HG03097 (cell line): ENCODE measurements around the gene LPCAT3.
"Not testable (repeated sequence)": the region's sequence is repeated elsewhere in the genome, so short reads cannot be mapped to it uniquely, and the experiment has no call there.

ENCODE experiments used
- ATAC-seq: cut with Tn5 transposase; IDR thresholded peaks from one replicate; pipeline ENCODE4 v1.9.1; 2021; ENCODE audit not compliant: unreplicated experiment, low FRiP score

The LPCAT3 gene

DNA sequence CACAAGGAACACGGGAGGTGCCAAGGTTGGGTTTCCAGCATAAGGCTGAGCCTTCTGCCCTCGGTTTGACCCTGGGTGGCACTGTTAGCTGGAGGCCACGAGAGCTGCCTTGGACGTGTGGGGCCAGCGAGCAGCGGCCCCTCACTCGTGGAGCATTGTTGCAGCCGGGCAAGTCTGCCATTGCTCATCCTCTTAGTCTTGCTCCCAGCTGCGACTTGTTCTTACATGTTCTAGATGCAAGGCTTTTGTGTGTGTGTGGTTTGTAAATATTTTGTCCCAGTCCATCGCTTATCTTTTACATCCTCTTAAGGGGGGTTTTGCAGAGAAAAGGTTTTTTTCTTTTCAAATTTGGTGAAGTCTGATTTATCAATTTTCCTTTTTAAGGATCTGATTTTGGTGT is 21.1 kb upstream of the LPCAT3 start:
- ATAC-seq, result no peak

- ATAC-seq, result no peak
Observed at GRCh38 chr12:7038591-7038990, 20.3 kb upstream of the LPCAT3 start.

DNA sequence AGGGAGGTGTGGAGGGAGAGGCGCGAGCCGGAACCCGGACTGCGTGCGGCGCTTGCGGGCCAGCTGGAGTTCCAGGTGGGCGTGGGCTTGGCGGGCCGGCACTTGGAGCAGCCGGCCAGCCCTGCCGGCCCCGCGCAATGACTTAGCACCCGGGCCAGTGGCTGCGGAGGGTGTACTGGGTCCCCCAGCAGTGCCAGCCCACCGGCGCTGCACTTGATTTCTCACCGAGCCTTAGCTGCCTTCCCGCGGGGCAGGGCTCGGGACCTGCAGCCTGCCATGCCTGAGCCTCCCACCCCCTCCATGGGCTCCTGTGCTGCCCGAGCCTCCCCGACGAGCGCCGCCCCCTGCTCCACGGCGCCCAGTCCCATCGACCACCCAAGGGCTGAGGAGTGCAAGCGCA is 19.1 kb upstream of the LPCAT3 start:
- not testable (repeated sequence) for ATAC-seq

- no peak for ATAC-seq
Observed at GRCh38 chr12:7035463-7035862, 17.2 kb upstream of the LPCAT3 start.

- ATAC-seq, result no peak
Observed at GRCh38 chr12:7034464-7034863, 16.2 kb upstream of the LPCAT3 start.

GRCh38 chr12:7032990-7033389 is 14.7 kb upstream of the LPCAT3 start:
- no peak for ATAC-seq

- no peak for ATAC-seq
Observed at GRCh38 chr12:7031306-7031705, 13.0 kb upstream of the LPCAT3 start.

GRCh38 chr12:7026854-7027253 is 8.6 kb upstream of the LPCAT3 start:
- ATAC-seq, result no peak

GRCh38 chr12:7023114-7023513 is 4.8 kb upstream of the LPCAT3 start:
- ATAC-seq, result no peak

GRCh38 chr12:7021956-7022355 is 3.7 kb upstream of the LPCAT3 start:
- no peak for ATAC-seq

DNA sequence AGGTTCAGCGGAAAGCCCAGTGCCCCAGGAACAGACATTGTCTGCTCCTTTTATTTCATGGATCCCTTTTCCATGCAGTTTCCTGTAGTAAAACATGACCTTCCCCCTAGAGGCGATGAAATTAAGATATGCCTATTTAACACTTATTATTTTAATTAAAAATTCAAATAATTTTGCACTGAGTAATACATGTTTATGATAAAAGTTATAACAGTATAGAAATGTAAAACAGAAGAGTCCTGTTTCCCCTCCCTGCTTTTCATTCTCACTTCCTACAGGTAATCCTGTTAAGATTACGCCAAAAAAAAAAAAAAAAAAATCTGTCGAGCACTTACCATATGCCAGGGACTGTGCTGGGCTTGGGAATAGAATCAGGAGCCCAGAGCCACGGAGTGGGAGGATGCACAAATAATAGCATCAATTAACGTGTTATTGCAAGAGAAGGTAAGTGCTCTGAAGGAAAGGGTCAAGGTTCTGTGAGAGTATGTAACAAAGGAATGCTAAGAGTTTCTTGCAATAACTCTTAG is 830 bp upstream of the LPCAT3 start:
- ATAC-seq, result no peak

- ATAC-seq, result peak; percentile 5
Observed at GRCh38 chr12:7017870-7018349, 366 bp downstream of the LPCAT3 start.

GRCh38 chr12:7016958-7017571 is 1.2 kb downstream of the LPCAT3 start:
- ATAC-seq, result no peak

- ATAC-seq, result no peak
Observed at GRCh38 chr12:7015555-7016370, 2.5 kb downstream of the LPCAT3 start.

DNA sequence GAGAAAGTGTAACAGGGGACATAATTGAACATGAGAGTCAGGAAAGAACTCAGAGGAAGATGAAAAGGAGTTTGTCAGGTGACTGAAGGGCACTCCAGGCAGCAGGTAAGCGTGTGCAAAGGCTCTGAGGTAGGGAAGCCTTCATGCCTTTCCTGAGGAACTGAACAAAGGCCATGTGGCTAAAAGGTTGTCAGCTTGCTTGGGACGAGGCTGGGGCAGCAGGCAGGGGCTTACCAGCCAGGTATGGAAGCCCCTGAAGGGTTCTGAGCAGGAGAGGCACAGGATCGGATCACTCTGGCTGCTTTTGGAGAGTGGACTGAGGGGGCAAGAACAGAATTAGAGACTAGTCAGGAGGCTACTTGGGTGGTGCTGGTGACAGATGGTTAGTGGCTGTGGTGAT is 5.2 kb downstream of the LPCAT3 start:
- no peak for ATAC-seq

DNA sequence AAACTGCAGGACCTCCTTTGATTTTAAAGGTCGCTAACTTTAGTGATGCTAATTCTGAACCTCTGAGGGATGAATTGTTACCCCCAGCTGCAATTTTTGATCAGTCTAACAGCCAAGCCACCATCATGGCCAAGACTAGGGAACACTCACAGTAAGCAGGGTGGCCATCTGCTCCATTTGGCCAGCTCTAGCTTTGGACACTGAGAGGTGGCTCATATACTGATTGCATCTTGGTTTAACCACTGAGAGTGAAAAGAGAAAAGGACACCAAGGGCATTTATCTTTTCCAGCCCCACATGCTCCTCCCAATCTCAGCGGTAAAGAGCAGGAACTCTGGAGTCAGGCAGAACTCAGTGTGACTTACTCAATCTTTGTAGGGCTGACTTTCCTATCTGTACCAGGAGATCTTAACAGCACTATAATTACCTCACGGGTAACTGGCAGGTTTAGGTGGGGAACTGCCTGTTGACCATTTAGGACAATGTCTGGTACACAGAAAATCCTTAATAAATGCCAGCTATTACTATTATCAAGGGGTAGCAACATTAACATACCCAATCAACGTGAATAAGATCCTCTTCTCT is 6.2 kb downstream of the LPCAT3 start:
- no peak for ATAC-seq

DNA sequence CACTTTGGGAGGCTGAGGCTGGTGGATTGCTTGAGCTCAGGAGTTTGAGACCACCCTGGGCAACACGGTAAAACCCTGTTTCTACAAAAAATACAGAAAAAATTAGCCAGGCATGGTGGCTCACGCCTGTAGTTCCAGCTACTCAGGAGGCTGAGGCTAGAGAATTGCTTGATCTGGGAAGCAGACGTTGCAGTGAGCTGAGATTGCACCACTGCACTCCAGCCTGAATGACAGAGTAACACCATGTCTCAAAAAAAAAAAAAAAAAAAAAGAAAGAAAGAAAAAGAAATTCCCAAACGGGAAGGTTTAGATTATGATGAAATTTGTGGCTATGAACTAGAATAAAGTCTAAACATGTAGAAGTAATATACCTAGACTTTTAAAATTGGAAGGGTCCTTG is 6.9 kb downstream of the LPCAT3 start:
- ATAC-seq, result not testable (repeated sequence)

DNA sequence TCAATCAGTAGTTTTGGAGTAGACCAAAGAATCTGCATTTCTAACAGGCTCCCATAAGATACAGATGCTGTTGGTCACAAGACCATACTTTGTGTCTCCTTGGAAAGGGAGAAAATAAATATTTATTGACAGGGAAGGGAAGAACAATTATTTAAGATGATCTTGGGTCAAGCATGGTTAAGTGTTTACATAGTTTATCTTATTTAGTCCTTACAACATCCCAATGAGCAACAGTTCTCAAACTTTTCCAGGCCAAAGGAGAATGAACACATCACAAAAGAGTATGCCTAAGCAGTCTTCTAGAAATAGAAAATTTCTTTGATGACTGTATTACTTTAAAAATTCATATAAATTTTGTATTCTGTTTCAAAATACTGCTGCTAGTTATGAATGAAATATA is 8.8 kb downstream of the LPCAT3 start:
- ATAC-seq, result no peak

DNA sequence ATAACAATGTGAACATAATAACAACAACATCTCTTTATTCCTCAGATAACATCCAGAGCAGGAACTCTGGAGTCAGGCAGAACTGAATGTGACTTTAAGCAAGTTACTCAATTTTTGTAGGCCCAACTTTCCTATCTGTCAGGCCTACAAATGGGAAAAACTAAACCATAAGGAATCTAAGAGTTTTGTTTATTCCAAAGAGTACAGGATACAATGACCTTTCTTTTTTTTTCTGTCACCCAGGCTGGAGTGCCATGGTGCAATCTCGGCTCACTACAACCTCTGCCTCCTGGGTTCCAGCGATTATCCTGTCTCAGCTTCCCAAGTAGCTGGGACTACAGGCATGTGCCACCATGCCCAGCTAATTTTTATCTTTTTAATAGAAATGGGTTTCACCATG is 9.4 kb downstream of the LPCAT3 start:
- ATAC-seq, result no peak

DNA sequence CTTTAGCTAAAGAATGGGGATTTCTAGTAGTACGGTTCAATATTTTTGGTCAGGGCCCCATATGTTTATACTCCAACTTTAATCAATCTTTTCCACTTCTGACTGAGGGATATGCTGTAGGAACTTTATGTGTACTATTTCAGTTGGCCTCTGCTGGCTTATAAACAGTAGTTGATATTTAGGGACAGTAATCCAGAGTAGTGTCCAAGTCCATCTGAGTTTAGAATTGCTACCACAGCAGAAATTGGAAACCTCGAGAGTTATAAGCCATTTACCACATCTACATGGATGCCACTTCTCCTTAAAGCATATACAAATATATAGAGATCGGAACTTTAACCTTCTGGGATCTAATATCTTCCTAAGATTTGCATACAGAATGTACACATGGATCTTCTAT is 11.6 kb downstream of the LPCAT3 start:
- no peak for ATAC-seq

- no peak for ATAC-seq
Observed at GRCh38 chr12:7005311-7005710, 13.0 kb downstream of the LPCAT3 start.

DNA sequence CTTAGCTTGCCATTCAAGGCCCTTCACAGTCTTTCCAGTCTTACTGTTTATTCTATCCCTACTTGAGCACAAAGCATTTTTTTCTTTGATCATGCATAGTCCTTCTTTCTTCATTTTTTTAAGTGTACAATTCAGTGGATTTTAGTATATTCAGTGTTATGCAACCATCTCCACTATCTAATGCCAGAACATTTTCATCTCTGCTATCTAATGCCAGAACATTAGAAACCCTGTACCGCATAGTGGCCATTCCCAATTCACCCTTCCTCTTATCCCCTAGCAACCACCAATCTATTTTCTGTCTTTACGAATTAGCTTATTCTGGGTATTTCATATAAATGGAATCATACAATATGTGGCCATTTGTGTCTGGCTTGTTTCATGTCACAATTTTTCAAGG is 13.4 kb downstream of the LPCAT3 start:
- no peak for ATAC-seq
